C4-2B (cell line): Measurements from ENCODE around the gene DIO3.

Experiments used
- H3K27ac ChIP-seq: fragments of 450-650 bp; 2 replicates; pipeline ENCODE4 v1.5.1; 2017
- ZFX ChIP-seq: fragments of 450-650 bp; IDR thresholded peaks from 2 replicates; pipeline ENCODE4 v1.6.1; 2017
- TF ChIP-seq, protein P1 (sequence below): fragments of 450-650 bp; conservative IDR thresholded peaks from 2 replicates; pipeline ENCODE4 v1.5.1; 2017; ENCODE audit warnings: mild to moderate bottlenecking

DIO3 gene

DNA sequence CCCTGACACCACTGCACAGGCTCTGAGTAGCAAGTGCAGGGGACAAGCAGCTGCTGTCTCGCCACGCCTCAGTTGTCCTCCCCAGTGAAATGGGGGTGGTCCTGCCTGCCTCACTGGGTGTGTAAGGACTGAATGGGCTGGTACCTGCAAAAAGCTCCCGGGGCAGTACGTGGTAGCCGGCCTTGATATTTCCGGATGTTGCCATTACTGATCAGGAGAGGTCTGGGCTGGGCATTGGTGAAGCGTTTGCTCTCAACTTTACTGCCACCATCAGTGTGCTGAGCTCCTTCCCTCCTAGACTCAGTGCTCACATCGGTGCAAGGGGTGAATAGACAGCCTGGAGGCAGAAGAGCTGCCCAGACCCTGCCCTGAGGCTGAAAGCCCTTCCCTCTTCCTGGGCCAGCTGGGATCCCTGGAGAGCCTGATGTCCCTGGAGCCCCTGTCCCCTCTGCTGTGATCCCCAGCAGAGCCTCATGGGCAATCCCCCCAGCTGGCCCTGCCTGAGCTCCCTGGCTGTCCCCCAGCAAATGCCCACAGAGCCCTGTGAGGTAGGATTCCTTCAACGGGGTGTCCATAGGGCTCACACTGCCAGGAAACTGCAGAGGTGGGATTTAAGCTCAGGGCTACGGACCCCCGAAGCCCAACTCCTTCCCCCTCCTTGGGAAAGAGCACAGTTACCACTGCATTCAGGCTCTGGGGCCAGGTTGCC, 18.2 kb downstream of the DIO3 start:
- TF ChIP-seq, protein P1, sequence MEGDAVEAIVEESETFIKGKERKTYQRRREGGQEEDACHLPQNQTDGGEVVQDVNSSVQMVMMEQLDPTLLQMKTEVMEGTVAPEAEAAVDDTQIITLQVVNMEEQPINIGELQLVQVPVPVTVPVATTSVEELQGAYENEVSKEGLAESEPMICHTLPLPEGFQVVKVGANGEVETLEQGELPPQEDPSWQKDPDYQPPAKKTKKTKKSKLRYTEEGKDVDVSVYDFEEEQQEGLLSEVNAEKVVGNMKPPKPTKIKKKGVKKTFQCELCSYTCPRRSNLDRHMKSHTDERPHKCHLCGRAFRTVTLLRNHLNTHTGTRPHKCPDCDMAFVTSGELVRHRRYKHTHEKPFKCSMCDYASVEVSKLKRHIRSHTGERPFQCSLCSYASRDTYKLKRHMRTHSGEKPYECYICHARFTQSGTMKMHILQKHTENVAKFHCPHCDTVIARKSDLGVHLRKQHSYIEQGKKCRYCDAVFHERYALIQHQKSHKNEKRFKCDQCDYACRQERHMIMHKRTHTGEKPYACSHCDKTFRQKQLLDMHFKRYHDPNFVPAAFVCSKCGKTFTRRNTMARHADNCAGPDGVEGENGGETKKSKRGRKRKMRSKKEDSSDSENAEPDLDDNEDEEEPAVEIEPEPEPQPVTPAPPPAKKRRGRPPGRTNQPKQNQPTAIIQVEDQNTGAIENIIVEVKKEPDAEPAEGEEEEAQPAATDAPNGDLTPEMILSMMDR, result no peak
- TF ChIP-seq ZFX, result no peak

DNA sequence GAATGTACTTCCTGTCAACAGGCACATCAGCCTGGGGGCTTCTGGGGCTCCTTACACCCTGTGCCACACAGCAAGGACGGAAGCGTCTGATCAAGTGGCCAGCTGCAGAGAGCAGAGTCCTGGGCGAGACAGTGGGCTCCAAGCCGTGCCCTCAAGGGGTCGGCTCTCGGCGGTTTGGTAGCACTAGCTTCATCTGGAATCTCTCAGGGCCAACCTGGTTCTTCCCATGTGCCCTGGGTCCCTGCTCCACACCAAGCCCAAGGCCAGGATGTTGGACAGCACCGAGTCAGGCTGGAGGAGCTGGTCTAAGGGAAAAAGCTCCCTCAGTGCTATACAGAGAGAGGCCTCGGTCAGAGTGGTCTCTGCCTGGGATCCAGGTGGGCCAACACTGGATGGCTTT, 20.5 kb downstream of the DIO3 start:
- H3K27ac ChIP-seq, result no peak overlapping the region
- TF ChIP-seq, protein P1, result no peak
- no peak for TF ChIP-seq ZFX

More for the DNA sequence above, 18.2 kb downstream of the DIO3 start:
- H3K27ac ChIP-seq, result no peak overlapping the region

DNA sequence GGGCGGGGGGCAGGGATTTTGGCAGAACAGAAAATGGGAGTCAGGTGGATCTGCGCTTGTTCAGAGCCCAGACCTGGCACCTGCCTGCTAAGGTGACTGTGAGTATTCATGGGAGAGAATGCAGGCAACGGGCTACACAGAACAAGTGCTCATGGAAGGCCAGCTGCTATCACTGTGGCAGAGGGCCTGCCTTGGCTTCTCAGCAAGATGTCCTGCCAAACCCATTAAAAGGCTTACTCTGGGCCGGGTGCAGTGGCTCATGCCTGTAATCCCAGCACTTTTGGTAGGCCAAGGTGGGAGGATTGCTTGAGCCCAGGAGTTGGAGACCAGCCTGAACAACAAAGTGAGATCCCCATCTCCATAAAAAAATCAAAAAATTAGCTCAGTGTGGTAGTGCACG, 21.0 kb downstream of the DIO3 start:
- TF ChIP-seq, protein P1, result no peak
- TF ChIP-seq ZFX, result no peak
- H3K27ac ChIP-seq, result no peak overlapping the region

DNA sequence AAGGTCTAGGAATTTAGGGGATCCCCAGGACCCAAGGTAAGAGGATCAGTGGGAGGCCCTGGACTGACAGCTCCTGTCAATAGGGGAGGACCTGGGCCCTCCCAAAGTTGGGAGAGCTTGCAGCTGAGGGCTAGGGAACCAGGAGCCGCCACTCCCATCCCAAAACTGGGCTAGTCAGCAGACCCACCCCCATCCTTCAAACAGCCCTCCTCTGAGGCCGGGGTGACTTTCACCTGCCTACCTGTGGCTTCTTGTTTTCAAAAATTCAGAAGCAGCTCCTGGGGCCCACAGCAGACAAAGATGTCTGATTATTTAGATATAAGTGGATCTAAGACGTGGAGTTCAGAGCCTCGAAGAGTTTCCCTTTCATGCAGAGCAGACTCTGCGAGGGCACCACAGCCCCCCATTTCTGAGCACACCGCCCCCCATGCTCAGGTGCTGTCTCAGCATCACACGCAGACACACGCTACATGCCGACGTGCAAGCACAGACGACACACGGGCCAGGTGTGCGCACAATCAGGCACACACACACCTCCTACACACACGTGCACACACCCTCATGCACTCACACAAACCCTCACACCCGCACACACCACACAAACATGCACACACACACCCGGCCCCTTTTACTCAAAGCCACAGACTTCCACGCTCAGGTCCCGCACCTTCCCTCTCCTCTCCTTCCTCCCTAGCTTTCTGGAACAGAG, 21.9 kb downstream of the DIO3 start:
- no peak overlapping the region for H3K27ac ChIP-seq
- no peak for TF ChIP-seq ZFX
- TF ChIP-seq, protein P1, result no peak

DNA sequence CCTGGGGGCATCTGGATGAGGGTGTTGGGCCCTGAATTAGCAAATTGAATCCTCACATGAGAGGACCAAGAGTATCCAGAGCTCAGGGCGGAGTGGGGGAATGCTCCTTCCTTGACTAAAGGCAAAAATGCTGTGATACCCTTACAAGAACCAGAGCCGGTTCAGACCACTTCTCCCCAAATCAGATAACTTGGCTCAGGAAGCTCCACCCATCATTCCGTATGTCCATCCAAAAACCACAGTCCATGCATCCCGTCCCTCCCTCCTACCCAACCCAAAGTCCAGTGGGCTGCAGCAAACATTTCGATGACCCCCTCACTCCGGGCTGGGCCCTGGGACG, 22.4 kb downstream of the DIO3 start:
- TF ChIP-seq ZFX, result no peak
- TF ChIP-seq, protein P1, result no peak
- no peak overlapping the region for H3K27ac ChIP-seq

DNA sequence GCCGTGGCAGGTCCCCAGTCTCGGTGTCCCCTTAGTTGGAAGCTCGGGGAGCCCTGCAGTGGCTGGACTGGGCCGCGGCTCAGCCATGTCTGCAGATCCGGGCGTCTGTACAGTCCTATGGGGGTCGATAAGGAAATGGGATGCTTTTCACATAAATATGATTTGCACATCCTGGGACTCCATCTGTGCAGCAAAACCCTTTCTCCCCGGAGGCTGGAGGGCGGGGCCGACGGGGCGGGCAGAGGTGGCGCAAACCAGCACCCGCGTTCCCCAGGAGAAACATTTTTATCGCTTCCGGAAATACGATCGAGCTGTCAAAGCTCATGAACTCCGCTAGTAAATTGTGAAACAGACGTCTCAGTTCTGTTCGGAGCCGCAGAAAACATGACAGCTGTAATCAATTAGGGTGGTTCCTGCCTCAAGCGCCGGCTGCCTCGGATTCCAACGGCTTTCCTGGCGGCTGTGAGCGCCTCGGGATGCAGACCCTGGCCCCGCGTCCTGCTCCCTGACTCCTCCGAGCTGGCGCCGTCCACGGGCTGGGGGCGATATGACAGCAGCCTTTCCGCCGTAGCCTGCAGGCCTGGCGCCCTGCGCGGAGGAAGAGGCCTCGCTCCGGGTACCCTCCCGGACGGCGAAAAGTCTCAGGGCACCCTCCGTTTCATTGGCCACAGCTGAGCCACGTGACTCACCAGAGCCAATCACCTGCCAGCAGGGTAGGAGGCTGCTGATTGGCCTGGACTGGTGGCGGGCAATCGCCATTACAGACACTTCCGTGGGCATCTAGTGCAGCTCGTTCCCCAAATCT, 23.0 kb downstream of the DIO3 start:
- no peak overlapping the region for H3K27ac ChIP-seq
- no peak for TF ChIP-seq ZFX
- TF ChIP-seq, protein P1, result no peak

DNA sequence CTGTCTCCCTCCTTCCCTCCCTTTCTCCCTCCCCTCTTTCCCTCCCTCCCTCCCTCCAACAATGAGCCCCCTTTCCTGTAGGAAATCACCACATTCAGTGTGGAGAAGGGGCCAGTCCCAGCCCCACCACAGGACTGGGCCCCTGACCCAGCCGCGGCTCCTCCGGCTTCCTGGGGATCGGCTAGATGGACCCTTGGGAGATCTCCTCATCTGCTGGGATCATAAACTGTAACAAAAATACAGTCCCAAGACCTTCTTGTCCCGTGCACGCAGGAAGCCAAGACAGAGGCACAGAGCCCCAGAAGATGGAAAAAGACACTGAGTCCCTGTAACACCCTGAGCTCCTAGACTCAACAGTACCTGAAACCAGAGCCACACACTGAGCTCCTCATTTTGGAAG, 23.9 kb downstream of the DIO3 start:
- TF ChIP-seq, protein P1, result no peak
- TF ChIP-seq ZFX, result no peak
- H3K27ac ChIP-seq, result no peak overlapping the region
